ENCODE measurements around the gene PARP15.
A peak's percentile ranks its signal among the peaks of the same experiment; 100 is the strongest.
"Not testable (repeated sequence)": the region's sequence is repeated elsewhere in the genome, so short reads cannot be mapped to it uniquely, and the experiment has no call there.

PARP15 gene

DNA sequence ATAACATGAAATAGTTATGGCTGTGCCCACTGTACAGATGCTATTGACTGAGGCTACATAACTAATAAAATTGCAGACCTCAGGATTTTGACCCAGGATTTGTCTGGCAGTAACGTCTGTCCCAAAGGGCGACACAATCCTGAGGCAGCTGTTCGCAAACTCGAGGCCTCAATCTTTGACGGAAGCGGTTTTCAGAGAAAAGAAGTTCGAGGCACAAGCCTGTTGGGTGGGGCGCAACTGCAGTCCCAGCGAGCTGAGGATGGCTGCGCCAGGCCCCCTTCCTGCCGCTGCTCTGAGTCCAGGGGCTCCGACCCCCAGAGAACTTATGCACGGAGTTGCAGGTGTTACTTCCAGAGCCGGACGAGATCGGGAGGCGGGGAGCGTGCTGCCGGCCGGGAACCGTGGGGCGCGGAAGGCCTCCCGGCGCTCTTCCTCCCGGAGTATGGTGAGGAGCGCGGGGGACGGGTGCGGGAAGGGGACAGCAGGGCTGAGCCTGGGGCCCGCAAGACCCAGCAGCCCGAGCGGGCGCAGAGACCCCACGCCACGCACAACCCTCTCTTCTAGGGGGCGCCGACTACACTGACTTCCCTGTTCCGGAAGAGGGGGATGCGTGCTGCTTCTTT, at the start of gene PARP15:
Gene PARP15, plus strand, starts transcription at position 242 of the 623 bp plus-strand sequence. Its CDS starts 18 bp downstream, at position 260.
- DNase-seq = no peak

DNA sequence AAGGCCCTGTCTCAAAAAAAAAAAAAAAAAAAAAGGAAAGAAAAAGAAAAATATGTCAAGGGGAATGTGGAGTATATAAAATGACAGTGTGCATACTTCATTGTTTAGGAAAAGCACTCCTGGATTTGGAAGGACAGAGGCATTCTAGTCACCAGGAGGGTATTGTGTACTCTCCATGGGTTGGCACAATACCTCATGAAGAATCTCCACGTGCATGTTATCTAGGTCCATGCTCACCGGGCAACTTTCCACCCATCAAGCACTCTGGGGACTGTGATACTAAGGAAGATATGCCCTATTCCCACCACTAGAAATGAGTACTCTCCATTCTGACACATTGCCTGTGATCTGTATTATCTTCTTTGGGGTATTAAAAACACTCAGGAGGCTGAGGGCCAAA, 47.3 kb upstream of the PARP15 start:
- DNase-seq = no peak

DNA sequence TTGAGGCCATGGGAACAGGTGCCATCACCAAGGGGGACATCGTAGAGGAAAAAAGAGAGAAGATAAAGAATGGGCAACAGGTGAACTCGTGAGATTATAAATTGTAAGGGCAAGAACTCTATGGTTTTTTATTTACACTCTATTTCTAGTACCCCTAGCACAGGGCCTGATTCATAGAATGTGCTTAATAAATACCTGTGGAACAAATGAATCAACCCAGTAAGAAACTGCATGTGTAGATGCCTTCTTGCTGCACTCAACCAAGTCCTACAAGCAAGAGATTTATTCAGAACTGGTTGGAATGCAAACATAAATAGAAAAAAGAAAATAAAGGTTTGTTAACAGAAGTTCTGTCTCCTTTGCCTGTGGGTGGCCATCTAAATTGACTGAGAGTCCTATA, 44.0 kb upstream of the PARP15 start:
- DNase-seq = no peak

DNA sequence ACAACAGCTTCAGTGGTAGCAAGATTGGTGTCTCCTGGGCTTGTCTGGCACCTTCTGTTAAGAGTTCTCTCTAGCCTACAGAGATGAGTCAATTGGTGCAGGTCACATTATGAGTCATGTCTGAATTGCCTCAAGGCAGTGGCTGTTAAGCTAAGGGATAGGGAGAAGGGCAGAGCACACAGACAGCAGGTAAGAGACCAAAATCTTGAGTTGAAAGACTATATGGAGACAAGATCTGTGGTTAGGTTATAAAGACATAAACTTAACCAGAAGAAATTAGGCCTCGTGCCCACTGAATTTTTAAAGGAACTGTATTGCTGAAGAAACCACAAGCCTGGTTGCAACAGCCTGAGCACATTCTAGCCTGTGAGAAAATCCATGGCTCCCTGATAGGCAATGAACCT, 43.5 kb upstream of the PARP15 start:
- peak; percentile 57 for DNase-seq

DNA sequence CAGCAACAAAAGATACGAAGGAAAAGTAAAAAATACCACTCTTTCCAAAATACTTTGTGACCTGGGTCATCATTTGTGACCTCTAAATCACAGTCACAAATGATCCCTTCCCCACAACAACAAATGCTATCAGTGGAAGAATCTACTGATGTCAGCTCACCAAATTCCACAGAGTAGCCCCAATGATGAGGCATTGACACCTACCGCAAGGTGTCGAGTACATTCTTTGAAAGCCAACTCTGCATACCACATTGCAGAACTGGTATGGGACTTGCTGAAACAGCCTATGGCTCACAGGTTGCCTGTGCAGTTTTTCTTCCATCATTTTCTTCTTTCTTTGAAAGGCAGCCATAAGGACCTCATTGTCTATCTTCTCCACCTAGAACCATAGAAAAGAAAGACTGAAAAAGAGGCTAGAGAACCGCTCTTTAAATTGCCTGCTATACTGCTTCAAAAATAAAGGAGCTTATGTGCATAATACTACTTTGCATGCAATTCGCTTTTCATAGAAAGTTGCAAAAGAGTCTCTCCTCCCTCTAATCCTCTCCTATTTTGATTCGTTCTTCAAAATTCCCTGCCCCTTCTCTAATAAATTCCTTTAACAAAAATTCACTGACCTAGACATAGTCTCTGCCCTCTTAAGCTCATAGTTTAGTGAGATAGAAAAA, 41.4 kb upstream of the PARP15 start:
- DNase-seq = peak; percentile 21

DNA sequence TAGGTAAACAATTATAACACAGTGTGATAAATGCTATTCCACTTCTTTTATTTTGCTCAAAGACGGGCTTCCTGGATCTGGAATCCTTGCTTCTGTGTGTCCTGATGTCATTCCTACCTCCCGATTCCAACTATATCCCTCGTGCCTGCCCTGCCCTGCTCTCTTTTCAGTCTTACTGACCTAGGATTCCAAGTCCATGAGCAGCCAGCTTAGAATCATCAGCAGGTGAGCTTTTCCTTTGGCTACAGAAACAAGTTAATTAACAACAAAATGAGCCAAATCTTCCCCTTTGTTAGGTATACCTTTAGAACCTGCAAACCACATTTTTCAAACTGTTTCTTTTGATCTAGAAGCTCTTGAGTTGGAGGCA, 40.8 kb upstream of the PARP15 start:
- DNase-seq = no peak

DNA sequence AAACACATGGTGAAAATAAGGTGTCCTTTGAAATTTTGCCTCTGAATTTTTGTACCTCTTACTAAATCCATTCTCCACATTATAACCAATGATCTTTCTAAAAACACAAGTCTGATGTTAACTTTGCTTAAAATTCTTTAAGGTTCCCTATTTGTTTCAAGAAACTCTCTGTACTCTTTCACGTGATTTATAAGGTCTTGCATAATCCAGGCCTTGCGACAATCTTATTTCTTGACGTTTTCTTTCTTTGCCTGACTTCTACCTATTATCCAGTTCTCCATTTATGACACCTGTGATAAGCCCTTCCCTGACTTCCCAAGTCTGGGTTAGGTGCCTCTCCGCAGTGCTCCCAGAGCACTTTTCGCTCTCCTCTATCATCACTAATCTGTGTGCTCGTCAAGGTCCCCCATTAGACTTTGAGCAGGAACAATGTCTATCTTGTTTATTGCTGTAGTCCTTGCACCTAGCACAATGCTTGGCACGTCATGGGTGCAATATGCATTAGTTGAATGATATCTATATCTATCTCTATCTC, 38.4 kb upstream of the PARP15 start:
- DNase-seq = no peak

DNA sequence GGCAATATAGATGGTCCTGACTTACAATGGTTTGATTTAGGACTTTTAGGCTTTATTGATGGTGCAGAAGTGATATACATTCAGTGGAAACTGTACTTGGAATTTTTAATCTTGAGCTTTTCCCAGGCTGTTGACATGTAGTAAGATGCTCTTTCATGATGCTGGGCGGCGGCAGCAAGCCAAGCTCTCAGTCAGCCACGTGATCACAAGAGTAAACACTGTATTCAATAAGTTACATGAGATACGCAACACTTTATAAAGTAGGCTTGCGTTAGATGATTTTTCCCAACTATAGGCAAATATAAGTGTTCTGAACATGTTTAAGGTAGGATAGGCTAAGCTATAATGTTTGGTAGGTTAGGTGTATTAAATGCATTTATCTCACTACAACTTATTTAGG, 31.3 kb upstream of the PARP15 start:
- no peak for DNase-seq

DNA sequence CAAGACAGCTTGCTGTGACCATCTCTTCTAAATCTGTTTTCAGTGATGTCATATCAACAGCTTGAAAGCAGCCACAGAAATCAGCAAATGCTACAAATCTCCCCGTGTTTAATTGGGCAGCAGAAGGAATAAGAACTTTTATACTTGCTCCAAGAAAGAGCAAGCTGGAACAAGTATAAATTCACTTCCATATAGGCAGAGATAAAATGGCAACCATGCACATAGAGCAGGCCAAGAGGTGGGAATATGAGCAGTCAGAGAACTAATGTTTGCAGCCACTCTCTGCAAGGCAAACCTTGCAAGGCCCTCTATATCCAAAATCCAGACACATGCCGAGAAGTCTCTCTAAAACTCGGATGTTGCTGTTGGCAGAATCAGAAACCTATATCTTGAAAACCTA, 29.4 kb upstream of the PARP15 start:
- DNase-seq = no peak

DNA sequence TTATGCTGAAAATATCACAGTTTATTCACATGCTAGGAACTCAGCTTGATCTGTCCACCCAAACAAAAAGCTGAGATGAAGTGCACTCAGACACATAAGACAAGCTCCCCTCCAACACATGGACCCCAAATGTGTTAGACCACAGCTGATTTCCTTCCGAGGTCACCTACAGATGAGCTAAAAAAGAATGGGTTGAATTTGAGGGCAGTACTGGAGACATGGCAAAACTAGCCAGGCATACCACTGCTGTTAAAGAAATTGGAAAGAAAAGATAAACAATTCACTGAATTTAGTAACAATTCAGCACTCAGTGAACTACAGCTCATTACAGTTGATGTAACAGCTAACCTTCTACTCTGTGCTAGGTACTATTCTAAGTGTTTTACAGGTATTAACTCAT, 28.8 kb upstream of the PARP15 start:
- DNase-seq = no peak

DNA sequence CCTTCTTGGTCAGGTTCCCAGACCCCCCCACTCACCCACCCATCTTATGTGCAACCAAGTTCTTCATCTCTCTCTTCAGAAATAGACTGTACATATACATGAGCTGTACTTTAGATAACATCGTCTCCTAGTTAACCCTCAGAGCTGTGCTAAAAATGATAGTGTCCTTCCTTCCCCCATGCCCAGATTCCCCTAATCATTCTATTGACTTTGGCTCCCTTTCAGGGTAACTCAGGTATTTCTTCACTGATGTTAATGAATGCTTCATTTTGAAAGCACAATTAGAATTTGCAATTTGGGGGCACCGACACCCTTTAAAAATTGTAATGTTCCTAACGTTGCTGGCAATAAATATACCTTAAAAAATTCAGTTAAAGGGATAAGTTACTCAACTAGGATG, 24.3 kb upstream of the PARP15 start:
- DNase-seq = no peak

DNA sequence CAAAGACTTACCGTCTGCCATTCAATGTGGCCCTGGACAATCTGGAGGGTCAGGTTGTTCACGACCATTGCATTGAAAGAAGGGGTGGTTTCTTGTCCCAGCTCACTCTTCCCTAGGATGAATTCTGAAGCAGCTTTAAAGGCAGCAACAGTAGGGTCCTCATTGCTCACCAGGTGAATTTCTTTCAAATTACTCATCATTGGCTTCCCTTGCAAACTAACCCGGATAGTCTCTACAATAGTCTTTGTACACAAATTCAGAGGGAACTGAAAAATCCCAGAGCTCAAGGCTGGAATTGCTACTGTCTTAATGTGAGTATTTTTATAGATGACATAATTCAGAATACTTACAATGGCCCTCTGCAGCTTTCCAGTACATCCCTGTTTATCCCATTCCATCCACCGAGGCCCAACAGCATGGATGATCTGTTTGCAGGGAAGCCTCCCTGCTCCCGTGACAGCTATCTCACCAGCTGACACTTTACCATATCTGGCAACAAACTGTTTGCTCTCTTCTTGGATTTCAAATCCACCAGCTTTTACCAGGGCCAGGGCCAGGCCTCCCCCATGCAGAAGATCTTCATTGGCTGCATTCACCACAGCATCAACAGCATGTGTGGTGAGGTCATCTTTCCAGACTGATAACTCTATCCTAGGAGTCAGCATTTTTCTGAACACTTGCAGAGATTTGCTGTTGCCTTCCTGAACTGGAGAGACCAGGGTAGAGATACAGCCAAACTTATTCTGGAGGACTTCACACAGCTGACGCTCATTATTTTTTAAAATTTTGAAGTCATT, 22.0 kb upstream of the PARP15 start:
- DNase-seq = no peak

DNA sequence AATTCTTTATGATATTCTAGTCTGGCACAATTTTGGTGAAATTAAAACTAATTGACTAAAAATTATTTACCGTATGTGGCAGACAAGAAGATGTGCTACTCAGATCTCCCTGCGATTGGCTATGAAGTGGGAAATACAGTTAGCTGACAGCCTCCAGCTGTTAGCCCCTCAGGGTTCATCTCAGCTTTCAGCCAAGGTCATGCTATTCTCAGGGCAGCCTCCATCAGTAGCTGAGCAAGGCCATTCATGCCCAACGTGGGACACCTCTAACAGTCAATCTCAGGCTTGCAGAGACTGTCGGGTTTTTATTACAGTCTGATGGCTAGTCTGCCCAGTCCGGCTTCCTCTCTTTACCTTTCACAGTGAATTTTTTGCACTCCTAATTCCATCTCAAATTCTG, 20.1 kb upstream of the PARP15 start:
- no peak for DNase-seq

DNA sequence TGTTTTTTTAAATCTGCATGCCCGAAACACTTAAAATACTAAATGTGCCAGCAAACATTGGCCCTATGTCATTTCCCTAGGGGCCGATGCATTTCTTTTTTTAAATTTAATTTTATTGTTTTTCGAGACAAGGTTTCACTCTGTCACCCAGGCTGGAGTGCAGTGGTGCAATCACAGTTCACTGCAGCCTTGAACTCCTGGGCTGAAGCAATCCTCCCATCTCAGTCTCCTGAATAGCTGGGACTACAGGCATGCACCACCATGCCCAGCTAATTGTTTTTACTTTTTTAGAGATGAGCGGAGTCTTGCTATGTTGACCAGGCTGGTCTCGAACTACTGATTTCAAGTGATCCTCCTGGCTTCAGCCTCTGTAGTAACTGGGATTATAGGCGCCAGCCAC, 18.8 kb upstream of the PARP15 start:
- no peak for DNase-seq

DNA sequence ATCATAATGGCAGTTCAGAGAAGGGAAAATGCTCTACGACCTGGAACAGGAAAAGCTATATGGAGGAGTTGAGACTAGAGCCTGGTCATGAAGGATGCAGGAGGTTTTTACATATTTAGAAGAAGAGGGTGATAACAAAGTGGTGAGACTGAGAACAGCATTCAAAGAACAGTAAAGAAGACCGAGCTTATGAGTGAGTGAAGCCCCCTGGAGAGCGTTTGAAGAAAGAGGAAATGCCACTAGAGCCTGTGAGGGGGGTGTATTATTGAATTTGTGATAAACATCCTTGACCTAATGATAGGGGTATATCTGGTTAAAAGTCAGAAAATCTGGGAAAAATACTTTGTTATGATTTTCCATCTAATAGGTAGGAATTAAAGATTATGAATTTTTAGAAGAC, 17.5 kb upstream of the PARP15 start:
- DNase-seq = no peak

DNA sequence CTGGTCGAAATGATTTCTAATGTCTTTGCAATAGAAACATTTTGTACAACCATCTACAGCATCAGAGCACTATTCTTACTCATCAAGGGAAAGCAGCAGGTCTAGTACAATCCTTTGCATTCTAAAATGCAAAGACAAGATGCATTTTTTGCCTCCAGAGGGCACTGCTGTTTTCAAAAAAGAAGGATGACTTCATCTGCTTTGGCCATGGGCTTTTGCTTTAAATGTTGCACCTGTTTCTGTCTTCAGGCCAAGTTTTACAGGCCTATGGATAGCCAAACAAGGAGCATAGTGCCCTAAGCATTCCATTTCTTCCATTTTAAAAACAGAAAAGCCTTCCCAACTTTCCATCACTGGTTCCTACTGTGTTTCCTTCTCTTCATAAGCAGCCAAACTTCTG, 16.8 kb upstream of the PARP15 start:
- peak; percentile 16 for DNase-seq

DNA sequence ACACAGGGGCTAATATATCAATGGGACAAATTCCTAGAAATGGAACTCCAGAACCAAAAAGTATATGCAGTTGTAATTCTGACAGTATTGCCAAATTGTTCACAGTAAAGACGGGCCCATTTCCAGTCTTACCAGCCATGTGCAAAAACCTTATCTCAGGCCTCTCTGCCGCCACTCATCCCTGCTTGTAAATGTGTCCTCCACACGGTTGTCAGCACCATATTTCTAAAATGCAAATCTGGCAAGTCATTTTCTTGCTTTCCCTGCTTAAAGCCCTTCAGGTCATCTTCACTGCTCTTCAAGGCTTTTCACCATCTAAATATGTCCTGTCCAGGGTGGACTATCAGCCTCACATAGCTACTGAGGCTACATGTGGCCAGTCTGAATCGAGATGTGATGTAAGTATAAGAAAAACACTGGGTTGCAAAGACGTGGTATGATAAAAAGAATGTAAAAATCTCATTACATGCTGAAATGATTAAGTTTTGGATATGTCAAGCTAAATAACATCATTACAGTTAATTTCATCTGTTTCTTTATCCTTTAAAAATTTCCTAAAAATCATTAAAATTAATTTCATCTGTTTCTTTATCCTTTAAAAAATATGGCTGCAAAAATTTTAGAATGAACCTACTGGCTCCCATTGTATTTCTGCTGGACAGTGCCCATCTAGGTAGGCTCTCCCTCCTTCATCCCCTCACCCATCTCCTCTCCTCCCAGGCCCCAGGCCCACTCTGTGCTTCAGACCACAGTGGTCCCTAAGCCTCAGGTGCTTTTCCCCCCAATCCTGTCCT, 14.3 kb upstream of the PARP15 start:
- no peak for DNase-seq

DNA sequence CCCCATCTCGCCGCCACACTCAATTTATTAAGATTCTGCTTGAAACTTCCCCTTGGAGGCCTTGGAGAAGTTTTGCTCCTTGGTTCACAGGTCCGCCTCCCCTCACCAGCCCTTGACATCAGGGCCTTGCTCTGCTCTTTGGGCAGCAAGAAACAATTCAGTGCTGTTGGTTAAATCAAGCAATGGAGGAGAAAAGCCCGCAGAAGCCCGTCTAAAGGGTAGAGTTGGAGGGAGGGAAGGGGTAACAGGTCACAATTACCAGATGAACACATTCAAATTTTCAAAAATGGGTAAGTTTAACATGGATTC, 13.8 kb upstream of the PARP15 start:
- no peak for DNase-seq

DNA sequence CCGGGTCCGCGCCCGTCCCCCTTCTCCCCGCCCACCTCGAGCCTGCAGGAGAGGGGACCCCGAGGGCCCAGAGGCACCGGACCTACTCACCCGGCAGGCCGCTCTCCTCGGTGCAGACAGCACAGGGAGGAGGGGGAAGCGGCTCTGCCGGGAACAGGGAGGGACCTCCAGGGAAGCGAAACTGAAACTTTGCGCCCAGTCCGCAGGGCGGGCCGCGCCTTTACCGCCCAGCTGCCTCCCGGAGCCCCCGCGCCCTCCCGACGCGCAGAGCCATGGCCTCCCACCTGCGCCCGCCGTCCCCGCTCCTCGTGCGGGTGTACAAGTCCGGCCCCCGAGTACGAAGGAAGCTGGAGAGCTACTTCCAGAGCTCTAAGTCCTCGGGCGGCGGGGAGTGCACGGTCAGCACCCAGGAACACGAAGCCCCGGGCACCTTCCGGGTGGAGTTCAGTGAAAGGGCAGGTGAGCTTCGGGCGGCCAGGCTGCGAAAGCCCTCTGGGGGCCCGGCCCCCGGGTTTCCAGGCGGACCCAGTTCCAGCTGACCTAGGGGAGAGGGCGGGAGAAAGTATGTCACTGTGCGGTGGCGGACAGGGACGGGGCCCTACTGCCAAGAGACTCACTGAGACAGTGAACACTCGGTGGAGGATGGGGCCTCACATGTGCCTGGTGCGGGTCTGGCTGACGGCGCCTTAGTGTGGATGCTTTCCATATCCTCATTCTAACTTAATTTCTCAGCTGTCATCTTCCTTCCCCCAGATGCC, 13.1 kb upstream of the PARP15 start, which contains the start of the genes DTX3L and PARP9:
Gene DTX3L, plus strand, starts transcription at position 184 of the 758 bp plus-strand sequence. Its CDS starts 89 bp downstream, at position 273.
Gene PARP9, minus strand, starts transcription at position 146 of the 758 bp plus-strand sequence. CDS start 4,680 bp downstream, outside the sequence.
- DNase-seq = peak; percentile 77

DNA sequence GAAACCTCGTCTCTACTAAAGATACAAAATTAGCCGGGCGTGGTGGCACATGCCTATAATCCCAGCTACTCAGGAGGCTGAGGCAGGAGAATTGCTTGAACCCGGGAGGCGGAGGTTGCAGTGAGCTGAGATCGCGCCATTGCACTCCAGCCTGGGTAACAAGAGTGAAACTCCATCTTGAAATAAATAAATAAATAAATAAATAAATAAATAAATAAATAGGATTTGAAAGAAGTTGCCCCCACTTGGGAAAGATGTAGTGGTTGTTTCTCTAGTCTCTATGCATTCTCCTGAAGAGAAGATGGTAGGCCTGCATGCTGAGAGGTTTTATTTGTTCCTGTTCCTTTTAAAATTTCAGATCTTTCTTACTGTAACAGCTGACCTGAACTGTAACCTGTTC, 9.3 kb upstream of the PARP15 start:
- DNase-seq = not testable (repeated sequence)

DNA sequence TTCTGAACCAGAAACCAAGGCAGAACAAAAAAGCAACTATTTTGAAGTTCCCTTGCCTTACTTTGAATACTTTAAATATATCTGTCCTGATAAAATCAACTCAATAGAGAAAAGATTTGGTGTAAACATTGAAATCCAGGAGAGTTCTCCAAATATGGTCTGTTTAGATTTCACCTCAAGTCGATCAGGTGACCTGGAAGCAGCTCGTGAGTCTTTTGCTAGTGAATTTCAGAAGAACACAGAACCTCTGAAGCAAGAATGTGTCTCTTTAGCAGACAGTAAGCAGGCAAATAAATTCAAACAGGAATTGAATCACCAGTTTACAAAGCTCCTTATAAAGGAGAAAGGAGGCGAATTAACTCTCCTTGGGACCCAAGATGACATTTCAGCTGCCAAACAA, 8.7 kb upstream of the PARP15 start:
- no peak for DNase-seq

DNA sequence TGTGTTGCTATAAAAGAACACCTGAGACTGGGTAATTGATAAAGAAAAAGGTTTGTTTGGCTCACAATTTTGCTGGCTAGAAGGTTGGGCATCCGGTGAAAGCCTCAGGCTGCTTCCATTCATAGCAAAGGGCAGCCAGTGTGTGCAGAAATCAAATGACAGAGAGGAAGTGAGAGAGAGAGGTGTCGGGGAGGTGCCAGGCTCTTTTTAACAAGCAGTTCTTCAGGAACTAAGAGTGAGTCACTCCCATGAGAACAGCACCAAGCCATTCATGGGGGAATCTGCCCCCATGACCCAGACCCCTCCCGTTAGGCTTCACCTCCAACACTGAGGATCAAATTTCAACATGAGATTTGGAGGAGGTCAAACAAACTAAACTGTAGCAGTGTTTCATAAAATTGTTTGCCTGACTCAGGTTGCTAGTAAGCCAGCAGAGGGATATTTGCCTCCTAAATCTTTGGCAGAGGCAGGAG, 4.5 kb upstream of the PARP15 start:
- DNase-seq = peak; percentile 14

All from NK-92 treated with Interleukin-12 subunit alpha and Interleukin-12 subunit beta, amount 100 ng/mL, for 24 hours (cell line).